ENCODE results near the gene ADH4. TPM values are rescaled to one million over a fixed set of nuclear protein-coding genes. Genes with fewer than 3 reads are reported as not detected.

ADH4 gene
- total RNA-seq, 1 donor from 2014 or later: not detected

GRCh38 chr4:99151452-99151851, 7.4 kb upstream of the ADH4 start:
- TF ChIP-seq CTCF (IDR thresholded peaks at IDR 0.05): no peak

GRCh38 chr4:99149426-99150019, 5.4 kb upstream of the ADH4 start:
- peaks cover 12% of the 10 kb centered on the region for H3K9me3 Mint-ChIP-seq (ENCODE audit: low read depth)
- H3K4me1 Mint-ChIP-seq (ENCODE audit: low read depth): no peaks in the 10 kb centered on the region
- peaks cover 5% of the 10 kb centered on the region for H3K36me3 Mint-ChIP-seq (ENCODE audit: low read depth)
- TF ChIP-seq CTCF (IDR thresholded peaks at IDR 0.05): no peak
- H3K27me3 Mint-ChIP-seq (ENCODE audit: low read depth): no peaks in the 10 kb centered on the region
- DNase-seq (ENCODE audit: low spot score): no peak
- no peak overlapping the region for H3K27ac Mint-ChIP-seq (ENCODE audit: unreplicated experiment)
- no peak overlapping the region for H3K4me3 Mint-ChIP-seq (ENCODE audit: unreplicated experiment)

More at GRCh38 chr4:99151452-99151851, 7.4 kb upstream of the ADH4 start:
- Mint-ChIP-seq H3K4me1 (ENCODE audit: low read depth) (no peaks in the 10 kb centered on the region), H3K27ac (ENCODE audit: unreplicated experiment) (no peak overlapping the region), H3K9me3 (ENCODE audit: low read depth) (peaks cover 12% of the 10 kb centered on the region), H3K27me3 (ENCODE audit: low read depth) (no peaks in the 10 kb centered on the region), H3K4me3 (ENCODE audit: unreplicated experiment) (no peak overlapping the region), H3K36me3 (ENCODE audit: low read depth) (peaks cover 5% of the 10 kb centered on the region)
- DNase-seq (ENCODE audit: low spot score): no peak

GRCh38 chr4:99148550-99148949, 4.5 kb upstream of the ADH4 start:
- no peaks in the 10 kb centered on the region for H3K4me1 Mint-ChIP-seq (ENCODE audit: low read depth)
- H3K9me3 Mint-ChIP-seq (ENCODE audit: low read depth): peaks cover 12% of the 10 kb centered on the region
- no peaks in the 10 kb centered on the region for H3K27me3 Mint-ChIP-seq (ENCODE audit: low read depth)
- DNase-seq (ENCODE audit: low spot score): no peak
- no peak overlapping the region for H3K4me3 Mint-ChIP-seq (ENCODE audit: unreplicated experiment)
- H3K27ac Mint-ChIP-seq (ENCODE audit: unreplicated experiment): no peak overlapping the region
- H3K36me3 Mint-ChIP-seq (ENCODE audit: low read depth): peaks cover 5% of the 10 kb centered on the region
- TF ChIP-seq CTCF (IDR thresholded peaks at IDR 0.05): no peak

GRCh38 chr4:99144587-99144986, 490 bp upstream of the ADH4 start:
- no peak for TF ChIP-seq CTCF (IDR thresholded peaks at IDR 0.05)
- no peaks in the 10 kb centered on the region for H3K4me1 Mint-ChIP-seq (ENCODE audit: low read depth)
- DNase-seq (ENCODE audit: low spot score): no peak
- H3K9me3 Mint-ChIP-seq (ENCODE audit: low read depth): no peaks in the 10 kb centered on the region
- H3K27ac Mint-ChIP-seq (ENCODE audit: unreplicated experiment): no peak overlapping the region
- H3K36me3 Mint-ChIP-seq (ENCODE audit: low read depth): peaks cover 1% of the 10 kb centered on the region
- H3K27me3 Mint-ChIP-seq (ENCODE audit: low read depth): no peaks in the 10 kb centered on the region
- no peak overlapping the region for H3K4me3 Mint-ChIP-seq (ENCODE audit: unreplicated experiment)

- no peaks in the 10 kb centered on the region for H3K9me3 Mint-ChIP-seq (ENCODE audit: low read depth)
- H3K27ac Mint-ChIP-seq (ENCODE audit: unreplicated experiment): no peak overlapping the region
- H3K27me3 Mint-ChIP-seq (ENCODE audit: low read depth): no peaks in the 10 kb centered on the region
- TF ChIP-seq CTCF (IDR thresholded peaks at IDR 0.05): no peak
- no peaks in the 10 kb centered on the region for H3K4me1 Mint-ChIP-seq (ENCODE audit: low read depth)
- H3K36me3 Mint-ChIP-seq (ENCODE audit: low read depth): peaks cover 3% of the 10 kb centered on the region
- no peak overlapping the region for H3K4me3 Mint-ChIP-seq (ENCODE audit: unreplicated experiment)
- DNase-seq (ENCODE audit: low spot score): no peak
Measured at GRCh38 chr4:99136329-99136728, 7.8 kb downstream of the ADH4 start.

Data from chondrocyte (in vitro differentiated cells).